GM19035 (cell line): Measurements from ENCODE around the gene CHN2.

Source experiments
- ATAC-seq: cut with Tn5 transposase; IDR thresholded peaks from one replicate; pipeline ENCODE4 v1.9.1; 2021; ENCODE audit not compliant: unreplicated experiment

The CHN2 gene

DNA sequence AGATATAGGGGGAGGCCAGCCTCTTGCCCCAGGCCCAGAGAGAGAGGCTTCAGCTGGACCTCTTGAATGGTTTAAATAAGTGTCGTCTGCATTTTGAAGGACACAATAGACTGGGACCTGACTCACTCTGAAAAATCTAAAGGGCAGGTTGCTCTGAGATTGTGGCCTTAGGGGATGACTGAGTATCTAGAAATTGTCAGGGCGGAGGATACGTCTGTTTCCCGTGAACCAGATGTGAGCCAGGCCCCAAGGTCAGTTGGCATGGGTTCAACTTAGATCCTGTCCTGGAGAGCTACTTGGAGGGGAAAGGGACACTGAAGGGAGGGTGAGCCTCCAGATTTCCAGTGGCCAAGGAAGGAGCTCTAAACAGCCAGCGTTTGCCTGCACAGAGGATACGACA is 110.2 kb downstream of the CHN2 start:
- ATAC-seq: no peak

DNA sequence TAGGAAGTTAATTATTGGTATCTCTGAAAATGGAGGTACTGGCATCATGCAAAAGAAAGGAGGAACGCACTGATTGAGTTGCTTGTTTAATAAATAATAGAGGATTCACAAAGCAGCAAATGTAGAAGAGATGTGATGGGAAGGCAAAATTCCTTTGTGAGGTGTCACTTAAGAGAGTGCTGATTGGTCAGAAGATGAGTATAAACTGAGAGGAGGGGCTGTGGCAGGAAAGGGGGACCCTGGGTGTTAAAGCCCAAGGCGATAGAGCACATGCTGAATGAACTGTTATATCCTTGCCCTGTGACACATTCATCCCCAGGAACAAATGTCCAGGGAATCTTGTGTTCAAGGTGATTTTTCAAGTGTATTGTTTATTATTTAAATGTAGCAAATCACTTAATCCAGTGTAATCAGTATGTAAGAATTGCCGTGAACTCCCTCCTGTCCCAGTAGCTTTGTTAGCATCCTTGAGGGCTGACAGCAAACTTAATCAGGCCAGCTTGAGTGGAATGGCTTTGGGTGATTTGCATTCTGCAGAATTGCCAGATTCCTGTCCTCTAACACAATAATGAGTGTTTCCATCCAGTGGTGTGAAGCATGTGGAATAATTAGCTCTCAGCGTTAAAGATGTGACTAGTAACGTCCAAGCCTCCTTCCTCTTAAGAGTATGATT is 111.9 kb downstream of the CHN2 start:
- no peak for ATAC-seq

DNA sequence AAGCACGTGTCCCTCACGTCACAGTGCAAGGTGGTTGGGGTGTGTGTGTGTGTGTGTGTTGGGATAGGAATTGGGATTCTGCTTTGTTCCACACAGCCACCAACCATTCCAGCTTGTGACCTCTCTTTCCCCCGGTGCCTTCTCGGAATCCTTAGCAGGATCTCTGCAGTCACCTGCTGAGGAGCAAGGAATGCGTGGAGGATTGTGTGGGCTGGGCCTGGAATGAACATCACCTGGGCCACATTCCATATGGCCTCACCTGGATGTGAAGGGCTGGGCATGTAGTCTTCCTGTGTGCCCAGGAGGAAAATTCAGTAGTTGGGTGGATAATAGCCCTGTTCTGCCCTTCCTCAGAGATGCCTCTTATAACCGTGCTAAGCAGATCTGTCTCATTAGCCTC is 113.8 kb downstream of the CHN2 start:
- no peak for ATAC-seq

DNA sequence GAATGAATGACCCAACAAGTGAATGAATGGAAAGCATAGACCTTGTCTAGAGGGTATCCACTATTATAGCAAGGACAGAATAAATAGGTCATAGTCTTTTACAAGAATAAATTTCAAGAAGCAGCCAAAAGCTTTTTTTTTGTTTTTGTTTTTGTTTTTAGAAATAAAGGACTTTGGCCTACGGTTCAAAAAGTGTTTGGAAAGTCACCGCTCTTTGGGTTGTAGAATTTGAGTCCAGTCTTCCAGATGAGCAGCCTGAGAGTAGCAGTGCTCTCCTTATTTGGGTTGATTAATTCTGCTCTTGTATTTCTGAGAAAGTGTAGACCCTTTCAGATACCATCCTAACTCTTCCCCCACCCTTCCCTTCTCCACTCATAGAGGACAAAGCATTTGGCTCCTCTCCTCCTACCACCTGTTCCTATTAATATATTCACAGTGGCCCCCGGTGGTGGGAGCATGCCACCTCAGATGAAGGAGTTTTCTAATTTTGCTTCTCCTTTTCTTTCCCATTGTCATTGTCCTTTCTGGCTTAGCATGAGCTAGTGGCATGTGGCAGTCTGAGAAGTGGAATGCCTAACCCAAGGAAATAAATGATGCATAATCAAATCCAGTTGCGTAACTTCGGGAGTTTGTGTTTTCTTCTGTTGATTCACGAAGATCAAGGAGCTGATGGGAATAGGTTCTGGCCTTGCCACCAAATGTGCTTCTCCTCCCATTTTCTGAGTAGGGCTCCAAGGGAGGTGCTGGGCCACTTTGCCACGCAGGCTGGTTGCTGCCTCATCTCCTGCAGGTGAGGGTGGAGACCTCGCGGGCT is 114.7 kb downstream of the CHN2 start:
- no peak for ATAC-seq

DNA sequence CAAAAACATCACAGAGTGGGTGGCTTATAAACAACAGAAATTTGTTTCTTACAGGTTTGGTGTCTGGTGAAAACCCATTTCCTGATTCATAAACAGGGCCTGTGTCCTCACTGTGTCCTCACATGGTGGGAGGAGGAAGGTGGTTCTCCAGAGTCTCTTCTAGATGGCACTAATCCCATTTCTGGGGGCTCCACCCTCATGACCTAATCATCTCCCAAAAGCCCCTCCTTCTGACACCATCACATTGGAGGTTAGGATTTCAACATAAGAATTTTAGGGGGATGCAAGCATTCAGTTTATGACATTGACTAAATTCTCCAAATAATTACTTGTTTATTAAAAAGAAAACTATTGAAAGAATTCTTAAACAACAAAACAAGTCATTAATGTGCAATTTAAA is 116.0 kb downstream of the CHN2 start:
- no peak for ATAC-seq

DNA sequence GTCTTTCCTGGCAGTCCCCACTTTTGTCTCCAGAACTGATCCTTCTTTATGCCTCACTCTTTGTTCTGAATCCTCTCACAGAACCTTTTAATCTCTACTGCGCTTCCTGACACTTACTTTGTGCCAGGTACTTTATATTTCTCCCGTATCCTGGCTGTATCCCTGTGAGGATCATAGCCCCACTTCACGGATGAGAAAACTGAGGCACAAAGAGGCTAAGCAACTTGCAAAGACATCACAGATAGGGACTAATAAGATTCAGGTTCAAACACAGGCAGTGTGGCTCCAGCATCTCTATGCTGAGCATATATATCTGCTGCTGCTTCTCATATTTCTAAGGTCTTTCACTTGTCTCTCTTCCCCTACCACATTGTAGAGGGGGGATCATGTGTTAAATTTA is 116.7 kb downstream of the CHN2 start:
- no peak for ATAC-seq

DNA sequence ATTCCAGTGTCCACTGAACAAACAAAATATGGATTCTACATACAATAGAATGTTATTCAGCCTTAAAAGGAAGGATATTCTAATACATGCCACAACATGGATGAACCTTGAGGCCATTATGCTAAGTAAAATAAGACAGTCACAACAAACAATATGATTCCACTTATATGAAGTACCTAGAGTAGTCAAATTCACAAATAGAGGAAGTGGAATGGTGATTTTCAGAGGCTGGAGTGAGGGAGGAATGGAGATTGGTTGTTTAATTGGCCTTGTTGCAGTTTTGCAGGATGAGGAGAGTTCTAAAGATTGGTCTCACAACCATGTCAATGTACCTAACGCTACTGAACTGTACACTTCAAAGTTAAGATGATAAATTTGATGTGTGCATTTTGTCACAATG is 119.6 kb downstream of the CHN2 start:
- no peak for ATAC-seq

DNA sequence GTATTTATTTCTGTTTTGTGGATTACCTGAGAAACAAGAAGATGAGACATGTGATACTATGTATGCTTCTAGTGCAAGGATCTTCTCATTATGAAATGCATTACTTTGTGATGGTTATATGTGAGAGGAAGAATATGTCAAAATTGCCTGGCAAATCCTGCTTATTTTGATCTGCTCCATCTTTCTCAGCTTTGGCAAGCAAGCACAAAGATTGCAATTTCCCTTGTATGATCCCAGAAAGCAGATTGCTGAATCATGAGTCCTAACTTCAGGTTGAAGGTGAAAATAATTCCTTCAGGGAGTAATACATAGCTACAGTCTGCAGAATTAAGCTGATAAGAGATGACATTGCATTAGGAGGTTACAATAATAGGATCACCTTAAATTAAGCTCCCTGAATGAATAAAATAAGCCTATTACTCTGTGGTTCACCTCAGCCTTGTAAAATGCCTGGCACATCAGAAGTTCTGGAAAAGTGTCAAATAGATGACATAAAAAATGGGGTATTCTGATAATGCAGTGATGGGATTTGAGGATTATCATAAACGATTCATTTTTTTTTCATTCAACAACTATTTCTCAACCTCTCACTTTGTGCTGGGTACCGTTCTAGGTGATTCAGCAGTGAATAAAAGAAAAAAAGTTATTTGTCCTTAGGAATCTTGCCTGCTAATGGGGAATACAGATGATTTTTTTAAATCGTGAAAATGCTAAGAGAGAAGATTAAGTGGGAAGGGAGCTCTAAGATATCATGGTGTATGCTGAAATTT is 120.7 kb downstream of the CHN2 start:
- ATAC-seq: no peak

DNA sequence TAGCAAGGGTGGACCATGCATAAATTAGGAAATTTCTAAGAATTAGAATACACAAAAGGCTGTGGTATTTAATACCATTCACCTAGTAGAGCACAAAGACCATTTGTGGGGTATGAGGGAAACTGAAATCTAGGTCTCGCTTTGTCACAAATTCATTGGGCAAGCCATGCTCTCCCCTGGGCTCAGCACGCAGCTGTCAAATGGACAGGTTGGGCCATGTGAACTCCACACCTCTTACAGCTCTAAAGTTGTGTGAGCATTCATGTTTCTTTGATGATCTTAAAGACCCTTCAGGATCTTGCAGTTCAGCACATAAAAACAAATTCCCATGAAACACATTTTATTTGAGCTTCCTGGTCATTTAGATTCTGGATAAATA is 121.3 kb downstream of the CHN2 start:
- no peak for ATAC-seq

DNA sequence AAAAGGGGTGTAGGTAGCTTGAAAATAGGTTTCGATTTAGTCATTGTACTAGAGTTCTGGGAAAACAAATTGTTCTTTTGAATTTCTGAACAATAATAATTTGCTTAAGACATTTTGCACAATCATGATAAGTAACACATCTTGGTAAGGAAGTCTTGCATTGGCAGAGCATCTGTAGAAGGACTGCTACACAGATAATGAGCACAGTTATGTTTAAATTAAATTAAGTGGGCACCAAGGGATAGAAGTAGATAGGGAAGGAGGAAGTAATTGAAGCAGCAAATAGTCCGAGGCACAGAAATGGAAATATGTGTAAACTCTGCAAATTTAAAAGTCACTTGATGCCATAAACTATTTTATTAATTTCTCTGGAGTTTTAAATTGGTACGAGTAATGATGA is 122.4 kb downstream of the CHN2 start:
- ATAC-seq: no peak

DNA sequence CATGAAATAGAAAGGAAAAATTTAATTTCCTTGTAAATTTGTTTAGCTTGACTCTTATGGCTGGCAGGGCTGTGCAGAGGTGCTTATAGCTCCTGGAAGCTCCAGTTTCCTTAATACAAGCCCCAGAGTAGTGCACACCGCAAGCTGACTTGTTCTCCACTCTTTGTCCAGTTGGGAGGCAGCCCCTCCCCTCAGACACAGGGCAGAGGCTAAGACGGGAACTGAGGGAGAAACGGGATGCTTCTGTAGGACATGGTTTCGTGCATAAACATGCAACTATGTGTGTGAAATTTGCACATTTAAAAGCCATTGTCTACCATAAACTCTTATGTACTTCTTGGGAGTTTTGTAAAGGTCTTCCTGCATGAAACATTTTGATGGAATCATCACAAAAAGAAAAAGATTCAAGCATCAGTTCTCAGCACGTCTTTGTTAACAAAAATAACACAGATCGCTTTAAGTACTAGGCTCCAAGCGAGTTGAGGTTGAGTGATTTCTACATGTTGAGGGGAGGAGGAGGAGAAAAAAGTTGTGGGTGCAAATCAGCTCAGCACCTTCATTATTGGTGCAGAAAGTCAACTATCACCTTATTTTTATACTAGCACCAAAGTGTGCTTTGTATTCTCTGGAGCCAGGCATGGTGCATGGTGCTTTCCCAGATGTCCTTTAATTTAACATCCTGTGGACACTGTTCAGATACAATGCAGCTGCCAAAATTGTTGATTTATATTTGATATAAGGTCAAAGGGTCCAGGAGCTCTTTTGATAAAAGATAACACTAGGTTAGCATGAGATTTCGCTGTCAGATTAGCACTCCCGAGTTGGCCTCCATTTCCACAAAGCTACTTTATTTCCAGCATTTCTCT is 124.5 kb downstream of the CHN2 start:
- ATAC-seq: no peak

DNA sequence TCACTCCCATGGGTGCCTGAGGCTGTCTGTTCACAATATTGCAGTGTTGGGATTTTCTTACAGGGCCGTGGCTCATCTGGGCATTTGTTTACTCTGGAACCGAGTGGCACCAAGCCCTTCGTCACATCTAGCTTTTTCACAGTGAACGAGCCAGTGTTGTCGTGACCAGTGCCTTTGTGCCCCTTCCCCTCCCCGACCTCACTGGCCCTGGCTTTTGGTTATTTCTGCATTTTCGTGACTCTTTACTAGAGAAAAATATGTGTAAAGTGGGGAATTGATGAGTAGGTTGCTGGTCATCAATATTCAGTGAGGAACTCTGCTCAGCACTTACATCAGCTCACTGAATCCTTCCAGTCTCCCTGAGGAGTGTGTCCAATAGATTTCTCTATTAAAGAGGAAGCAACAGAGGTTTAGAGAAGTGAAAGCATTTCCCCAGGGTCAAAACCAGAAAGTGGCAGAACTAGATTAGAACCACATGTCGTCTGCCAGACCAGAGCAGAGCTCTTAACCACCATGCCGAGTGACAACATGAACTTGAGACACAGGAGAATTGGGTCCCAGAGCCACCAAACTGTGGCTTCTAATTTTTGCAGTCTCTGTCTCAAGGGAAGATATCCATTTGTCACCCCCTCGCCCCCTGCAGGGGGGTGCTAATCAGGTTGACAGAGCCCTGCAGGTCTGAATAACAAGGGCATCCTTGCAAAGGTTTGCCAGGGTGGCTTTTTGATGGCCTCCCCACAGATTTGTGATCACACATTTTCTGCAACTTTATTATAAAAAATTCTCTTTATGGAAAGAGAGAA is 125.3 kb downstream of the CHN2 start:
- no peak for ATAC-seq

DNA sequence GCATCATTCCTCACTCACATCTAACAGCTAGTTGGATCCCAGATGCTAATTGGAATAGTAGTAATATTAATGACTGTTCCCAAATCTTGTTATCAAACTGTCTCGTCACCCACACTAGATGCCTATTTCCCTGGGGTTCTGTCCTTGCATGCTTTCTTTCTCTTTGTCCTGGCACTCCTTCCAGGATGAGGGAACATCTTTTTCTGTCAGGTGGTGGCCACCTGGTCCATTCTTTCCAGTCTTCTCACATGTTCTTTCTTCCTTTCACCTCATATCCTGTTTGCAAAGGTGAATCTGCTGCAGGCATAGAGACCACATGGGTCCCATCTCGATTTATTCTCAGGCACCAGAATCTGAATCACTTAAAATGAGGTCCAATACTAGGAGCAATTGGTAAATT is 126.0 kb downstream of the CHN2 start:
- ATAC-seq: no peak

DNA sequence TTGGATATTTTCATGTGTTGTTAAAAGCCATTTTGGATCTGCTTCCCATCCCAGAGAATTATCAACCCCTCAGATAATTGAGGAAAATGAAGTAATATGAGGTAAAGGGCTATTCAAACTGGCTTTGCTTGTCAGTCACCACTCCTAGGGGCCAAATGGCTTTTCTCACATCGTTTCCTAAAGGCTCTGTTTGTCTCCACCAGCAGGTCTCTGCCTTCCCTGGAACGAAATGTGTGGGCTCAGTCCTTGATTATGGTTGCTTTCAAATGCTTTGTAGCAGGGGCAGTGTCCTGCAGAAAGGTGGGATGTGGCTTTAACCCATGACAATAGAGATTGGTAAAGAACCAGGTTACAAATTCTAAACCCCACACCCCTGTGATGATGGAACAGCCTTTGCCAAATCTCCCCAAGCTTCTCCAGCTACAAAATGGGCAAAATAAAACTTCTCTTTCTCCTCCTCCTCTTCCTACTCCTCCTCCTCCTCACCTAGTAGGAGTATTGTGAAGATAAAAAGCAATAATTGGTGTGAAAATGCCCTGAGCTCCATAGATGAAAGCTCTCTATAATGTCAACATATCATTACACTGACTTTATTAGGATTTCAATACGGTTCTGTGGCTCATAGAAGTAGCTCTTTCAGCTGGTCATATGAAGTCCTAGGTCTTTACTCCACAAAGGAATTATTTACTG is 127.6 kb downstream of the CHN2 start:
- no peak for ATAC-seq

DNA sequence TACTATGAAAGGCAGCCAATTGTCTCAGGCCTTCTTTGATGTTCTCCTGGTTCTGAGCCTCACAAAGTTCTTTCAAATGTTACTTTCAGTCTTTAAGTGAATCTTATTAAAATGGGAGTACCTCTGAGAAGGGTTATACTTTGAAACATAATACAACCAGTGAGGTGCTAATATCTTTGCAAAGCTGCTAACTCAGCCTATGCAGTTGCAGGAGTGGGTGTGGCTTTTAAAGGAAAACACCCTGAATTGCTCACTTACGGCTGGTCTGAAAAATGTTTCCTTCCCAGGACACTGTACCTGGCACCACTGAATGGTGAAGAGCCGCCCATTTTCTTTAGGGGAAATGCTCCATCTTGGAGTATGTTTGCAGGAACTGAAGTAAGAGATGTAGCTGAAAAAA is 130.9 kb downstream of the CHN2 start:
- ATAC-seq: no peak

DNA sequence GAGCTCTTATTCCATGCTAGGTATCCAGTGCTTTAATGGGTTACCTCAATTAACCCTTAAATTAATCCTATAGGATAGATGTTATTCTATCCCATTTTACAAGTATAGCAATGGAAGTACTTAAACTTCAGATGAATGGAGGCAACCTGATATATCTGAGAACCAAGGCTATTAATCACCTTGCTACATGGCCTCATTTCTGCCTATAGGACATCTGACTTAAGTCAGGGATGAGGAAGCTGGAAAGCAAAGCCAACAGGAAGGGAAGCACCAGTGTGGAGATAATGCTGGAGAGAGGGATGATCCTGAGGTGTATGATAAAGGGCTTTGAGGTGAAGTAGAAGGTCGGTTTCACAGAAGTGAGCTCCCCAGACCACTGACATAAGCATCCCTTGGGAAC is 132.3 kb downstream of the CHN2 start:
- no peak for ATAC-seq

DNA sequence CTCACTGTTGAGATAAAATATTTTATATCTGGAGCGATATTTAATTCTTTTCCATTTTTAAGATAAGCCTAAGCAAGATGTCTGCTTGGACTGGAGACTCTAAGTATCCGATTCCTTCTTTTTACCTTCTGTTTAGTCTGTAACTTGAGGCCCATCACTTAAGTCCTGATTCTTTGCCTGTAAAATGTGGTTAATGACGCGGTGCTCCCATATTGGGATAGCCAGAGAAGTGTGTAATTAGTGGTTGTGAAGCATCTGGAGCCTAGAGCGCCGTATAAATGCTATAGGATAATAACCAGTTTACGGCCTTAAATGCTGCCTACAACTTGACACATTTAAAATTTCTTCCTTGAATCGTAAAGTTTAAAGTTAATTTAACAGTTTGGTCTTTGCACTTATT is 132.9 kb downstream of the CHN2 start:
- no peak for ATAC-seq

DNA sequence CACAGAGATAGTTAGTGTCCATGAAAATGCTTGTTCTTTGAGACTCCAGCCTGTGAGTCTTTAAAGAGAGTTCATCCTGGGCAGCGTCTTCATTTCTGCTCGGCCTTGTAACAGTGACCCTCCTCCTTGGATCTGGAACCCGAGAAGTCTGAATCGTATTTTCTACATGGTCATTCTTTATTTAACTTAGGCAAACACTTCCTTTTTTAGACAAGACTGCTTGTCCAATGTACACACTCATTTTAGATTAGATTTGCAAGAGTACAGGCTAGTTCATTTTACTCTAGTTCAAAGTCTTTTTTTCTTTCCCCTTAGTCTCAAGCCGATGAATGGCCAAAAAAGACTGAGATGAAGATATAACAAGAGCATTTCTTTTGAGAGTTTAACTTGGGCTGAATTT is 133.5 kb downstream of the CHN2 start:
- ATAC-seq: no peak

DNA sequence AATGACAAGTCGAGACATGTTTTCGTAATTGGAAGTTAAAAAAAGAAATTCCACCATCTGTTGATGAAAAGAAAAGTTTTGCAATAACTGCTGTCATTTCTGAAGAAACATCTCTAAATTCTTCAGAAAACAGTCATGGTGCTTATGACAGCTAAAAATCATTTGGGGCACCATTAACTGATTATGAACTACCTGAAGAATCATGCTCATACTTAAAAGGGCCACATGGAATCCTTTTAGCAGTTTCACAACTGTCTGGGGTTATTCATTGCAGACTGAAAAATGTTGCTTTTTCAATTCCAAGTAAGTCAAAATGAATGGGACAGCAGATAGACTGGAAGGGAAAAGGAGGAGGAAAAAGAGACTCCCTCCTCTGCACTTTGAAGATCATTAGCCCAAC is 134.2 kb downstream of the CHN2 start:
- ATAC-seq: no peak

DNA sequence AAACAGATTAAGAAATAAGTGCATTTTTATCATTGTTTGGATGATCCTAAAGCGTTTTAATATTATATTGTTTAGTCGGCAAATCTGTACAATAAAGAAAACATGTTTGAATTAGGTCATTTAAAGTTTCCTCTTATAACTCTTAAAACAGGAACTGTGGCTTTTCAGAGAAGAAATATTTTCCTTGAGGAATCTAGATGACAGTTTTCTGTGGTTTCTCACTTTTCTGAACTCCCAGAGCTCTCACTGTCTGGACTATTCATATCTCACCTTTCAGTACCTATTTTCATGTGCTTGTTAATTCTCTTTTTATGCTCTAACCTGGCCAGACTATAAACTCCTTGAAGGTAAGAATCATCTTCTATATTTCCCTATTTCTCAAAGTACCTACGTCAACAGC is 135.1 kb downstream of the CHN2 start:
- ATAC-seq: no peak
